Tibial nerve (tissue), 4 donors: ENCODE data around the gene SPEF2. TPM values are rescaled to one million over a fixed set of nuclear protein-coding genes. Genes with fewer than 3 reads are reported as not detected.
"Not testable (repeated sequence)": the region's sequence is repeated elsewhere in the genome, so short reads cannot be mapped to it uniquely, and the experiment has no call there.

Source experiments
- DNase-seq, 2 donors: peaks; one replicate each; pipeline ENCODE4 v3.0.0-alpha.2; 2019; ENCODE audit warnings: low spot score in 2 of 2
- H3K27ac ChIP-seq, 4 donors: fragments of 200-600 bp; sonication (generic) in 3 of 4; one replicate each; pipeline ENCODE4 v1.5.1; 2017 to 2019; ENCODE audit warnings: mild to moderate bottlenecking in 1 of 4
- H3K27me3 ChIP-seq, 2 donors: fragments of 200-600 bp; sonication (generic) in 1 of 2; one replicate each; pipeline versions ENCODE4 v1.5.1 to v1.6.0; 2017 to 2019
- H3K36me3 ChIP-seq, 3 donors: fragments of 200-600 bp; sonication (generic); one replicate each; pipeline ENCODE4 v1.5.1; 2018 to 2019
- H3K4me1 ChIP-seq, 4 donors: fragments of 200-600 bp; sonication (generic) in 3 of 4; one replicate each; pipeline ENCODE4 v1.5.1; 2017 to 2019
- H3K4me3 ChIP-seq, 4 donors: fragments of 200-600 bp; sonication (generic) in 3 of 4; one replicate each; pipeline ENCODE4 v1.5.1; 2017 to 2019; ENCODE audit warnings: mild to moderate bottlenecking in 1 of 4, moderate library complexity in 1 of 4
- H3K9me3 ChIP-seq, 4 donors: fragments of 200-600 bp; sonication (generic) in 3 of 4; one replicate each; pipeline ENCODE4 v1.5.1; 2017 to 2019
- CTCF ChIP-seq, 5 experiments: fragments of 200-600 bp in 3 of 5; fragments of 450-650 bp in 2 of 5; sonication (generic) in 3 of 5; IDR thresholded peaks; one replicate each; pipeline ENCODE4 v1.5.1; 2016 to 2019; ENCODE audit warnings: antibody characterized with exemption in 5 of 5, mild to moderate bottlenecking in 3 of 5, moderate library complexity in 2 of 5
- EP300 ChIP-seq, 2 donors: sonication (generic); formaldehyde crosslinking; IDR thresholded peaks; one replicate each; pipeline ENCODE4 v1.6.1; 2017; ENCODE audit warnings: antibody characterized with exemption in 2 of 2, mild to moderate bottlenecking in 1 of 2
- POLR2A ChIP-seq, 2 donors: fragments of 450-650 bp; IDR thresholded peaks; one replicate each; pipeline ENCODE4 v1.6.1; 2017; ENCODE audit warnings: antibody characterized with exemption in 2 of 2, mild to moderate bottlenecking in 2 of 2, moderate library complexity in 2 of 2
- WGBS, 2 donors: methylation state at CpG; one replicate each; pipeline ENCODE4 v1.1.5; 2018; 5-methylcytosine and 5-hydroxymethylcytosine counted together
- total RNA-seq, 4 donors: library from RNA; depleted of rRNA; stranded (reverse); fragments of >200 nt; gene quantifications; one replicate each; pipeline ENCODE4 v1.1.0, GENCODE V29; 2016

The SPEF2 gene
- total RNA-seq, 4 donors from 2014 or later = 5.1 to 33.5 (median 17.5) TPM

- no peak overlapping the region for H3K4me3 ChIP-seq
- TF ChIP-seq EP300 (IDR thresholded peaks at IDR 0.05) = no peak
- TF ChIP-seq CTCF (IDR thresholded peaks at IDR 0.05) = no peak
- no peak for TF ChIP-seq POLR2A (IDR thresholded peaks at IDR 0.05)
- WGBS, 2 donors = 86 to 90% methylated on average over 5 of the region's 5 CpGs
- no peaks in the 10 kb centered on the region for H3K4me1 ChIP-seq
- no peaks in the 10 kb centered on the region for H3K9me3 ChIP-seq
- DNase-seq = no peak
- peaks cover 0 to 16% (median 0%) of the 10 kb centered on the region in 3 donors for H3K36me3 ChIP-seq
- no peaks in the 10 kb centered on the region for H3K27me3 ChIP-seq
- no peak overlapping the region for H3K27ac ChIP-seq
These were observed 54.1 kb downstream of the SPEF2 start for GRCh38 chr5:35671541-35672295.

- not testable (repeated sequence) for DNase-seq, H3K4me1 ChIP-seq, H3K4me3 ChIP-seq, H3K27me3 ChIP-seq, H3K27ac ChIP-seq, H3K9me3 ChIP-seq
- WGBS, 2 donors = 81 to 94% methylated on average over 1 of the region's 1 CpG
- H3K36me3 ChIP-seq = peaks cover 0 to 16% (median 0%) of the 10 kb centered on the region in 3 donors
These were observed 54.6 kb downstream of the SPEF2 start for GRCh38 chr5:35672296-35672655.

GRCh38 chr5:35672995-35673394, 55.3 kb downstream of the SPEF2 start:
- no peak for DNase-seq
- H3K4me3 ChIP-seq = no peak overlapping the region
- H3K27me3 ChIP-seq = no peaks in the 10 kb centered on the region
- no peak overlapping the region for H3K27ac ChIP-seq
- 75 to 88% methylated on average over 1 of the region's 1 CpG for WGBS, 2 donors
- H3K36me3 ChIP-seq = peaks cover 0 to 16% (median 0%) of the 10 kb centered on the region in 3 donors
- no peaks in the 10 kb centered on the region for H3K9me3 ChIP-seq
- H3K4me1 ChIP-seq = no peaks in the 10 kb centered on the region
- no peak for TF ChIP-seq EP300 (IDR thresholded peaks at IDR 0.05)

GRCh38 chr5:35674049-35674448, 56.4 kb downstream of the SPEF2 start:
- Histone ChIP-seq H3K27me3 (no peaks in the 10 kb centered on the region), H3K4me3 (no peak overlapping the region), H3K36me3 (peaks cover 0 to 16% (median 0%) of the 10 kb centered on the region in 3 donors), H3K4me1 (no peaks in the 10 kb centered on the region), H3K9me3 (no peaks in the 10 kb centered on the region), H3K27ac (no peak overlapping the region)
- TF ChIP-seq EP300 (IDR thresholded peaks at IDR 0.05) = no peak
- no peak for TF ChIP-seq CTCF (IDR thresholded peaks at IDR 0.05)
- no peak for TF ChIP-seq POLR2A (IDR thresholded peaks at IDR 0.05)
- DNase-seq = no peak
- 79 to 84% methylated on average over 2 of the region's 2 CpGs for WGBS, 2 donors

GRCh38 chr5:35675392-35675791, 57.7 kb downstream of the SPEF2 start:
- Histone ChIP-seq H3K27me3 (no peaks in the 10 kb centered on the region), H3K4me1 (no peaks in the 10 kb centered on the region), H3K27ac (no peak overlapping the region), H3K4me3 (no peak overlapping the region), H3K9me3 (no peaks in the 10 kb centered on the region), H3K36me3 (peaks cover 0 to 16% (median 0%) of the 10 kb centered on the region in 3 donors)
- WGBS, 2 donors = 96 to 97% methylated on average over 12 of the region's 12 CpGs
- TF ChIP-seq CTCF (IDR thresholded peaks at IDR 0.05) (no peak), EP300 (IDR thresholded peaks at IDR 0.05) (no peak), POLR2A (IDR thresholded peaks at IDR 0.05) (no peak)
- DNase-seq = no peak

- no peak for DNase-seq
- TF ChIP-seq EP300 (IDR thresholded peaks at IDR 0.05) (no peak), POLR2A (IDR thresholded peaks at IDR 0.05) (no peak), CTCF (IDR thresholded peaks at IDR 0.05) (no peak)
- no peaks in the 10 kb centered on the region for H3K27me3 ChIP-seq
- H3K36me3 ChIP-seq = peaks cover 0 to 16% (median 0%) of the 10 kb centered on the region in 3 donors
- no peaks in the 10 kb centered on the region for H3K9me3 ChIP-seq
- H3K4me1 ChIP-seq = no peaks in the 10 kb centered on the region
- H3K4me3 ChIP-seq = no peak overlapping the region
- no peak overlapping the region for H3K27ac ChIP-seq
- WGBS, 2 donors = 97 to 98% methylated on average over 5 of the region's 5 CpGs
These were observed 60.2 kb downstream of the SPEF2 start for GRCh38 chr5:35677878-35678277.
